CD4-positive, alpha-beta T cell treated with Interferon gamma for 1 hour (primary cell): Measurements from ENCODE around the gene EXOC3L2.

ENCODE experiments used
- DNase-seq: peaks from one replicate; pipeline ENCODE4 v3.0.0-alpha.2; 2020

EXOC3L2 gene

GRCh38 chr19:45179072-45179891 is 65.9 kb downstream of the EXOC3L2 start:
- no peak for DNase-seq

- DNase-seq, result peak; percentile 100
Measured at GRCh38 chr19:45178262-45179071, 66.7 kb downstream of the EXOC3L2 start, which contains the start of gene BLOC1S3. BLOC1S3 (plus strand) TSS chr19:45178784; CDS start chr19:45179297, 513 bp downstream.

DNA sequence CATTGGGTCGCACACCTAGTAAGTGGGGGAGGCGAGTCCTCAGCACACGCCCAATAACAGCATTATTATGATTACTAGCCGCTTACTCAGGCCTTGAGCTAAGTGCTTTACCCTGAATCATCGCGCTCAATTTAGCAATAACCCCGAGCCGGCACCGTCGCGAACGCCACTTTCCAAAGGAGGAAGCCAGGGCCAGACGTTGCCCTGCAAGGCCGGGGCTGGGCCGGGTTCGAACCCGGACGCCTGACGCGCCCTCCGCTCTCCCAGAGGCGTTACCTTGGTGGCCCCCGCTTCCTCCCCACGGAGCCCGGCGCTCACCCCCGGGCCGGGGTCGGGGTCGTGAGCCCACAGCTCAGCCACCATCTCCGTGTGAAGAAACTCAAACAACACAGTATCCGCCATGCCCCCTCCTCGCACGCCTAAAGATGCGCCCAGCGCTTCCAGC is 67.4 kb downstream of the EXOC3L2 start, which contains the start of gene TRAPPC6A:
Gene TRAPPC6A (minus strand): TSS at position 421 of the 445 bp plus-strand sequence. CDS start 19 bp downstream, at position 402.
- DNase-seq, result no peak

- DNase-seq, result no peak
Measured at GRCh38 chr19:45175515-45176345, 69.5 kb downstream of the EXOC3L2 start.

DNA sequence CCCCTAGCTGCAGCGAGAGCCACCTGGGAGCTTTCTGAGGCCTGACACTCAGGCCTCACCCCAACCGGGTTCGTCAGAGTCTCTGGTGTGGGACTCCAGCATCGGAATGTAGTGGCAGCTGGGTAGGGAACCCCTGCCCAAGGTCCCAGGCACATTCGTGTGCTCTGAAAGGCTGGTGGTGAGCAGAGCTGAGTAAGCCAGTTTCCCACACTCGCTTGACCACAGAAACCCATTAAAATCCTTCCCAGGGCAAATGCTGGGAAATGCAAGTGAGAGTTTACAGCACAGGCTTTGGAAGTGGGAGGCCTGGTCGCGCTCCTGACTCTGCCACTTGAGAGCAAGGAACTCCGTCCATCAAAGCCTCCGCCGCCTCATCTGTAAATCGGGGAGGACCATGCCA is 71.4 kb downstream of the EXOC3L2 start:
- DNase-seq, result no peak

DNA sequence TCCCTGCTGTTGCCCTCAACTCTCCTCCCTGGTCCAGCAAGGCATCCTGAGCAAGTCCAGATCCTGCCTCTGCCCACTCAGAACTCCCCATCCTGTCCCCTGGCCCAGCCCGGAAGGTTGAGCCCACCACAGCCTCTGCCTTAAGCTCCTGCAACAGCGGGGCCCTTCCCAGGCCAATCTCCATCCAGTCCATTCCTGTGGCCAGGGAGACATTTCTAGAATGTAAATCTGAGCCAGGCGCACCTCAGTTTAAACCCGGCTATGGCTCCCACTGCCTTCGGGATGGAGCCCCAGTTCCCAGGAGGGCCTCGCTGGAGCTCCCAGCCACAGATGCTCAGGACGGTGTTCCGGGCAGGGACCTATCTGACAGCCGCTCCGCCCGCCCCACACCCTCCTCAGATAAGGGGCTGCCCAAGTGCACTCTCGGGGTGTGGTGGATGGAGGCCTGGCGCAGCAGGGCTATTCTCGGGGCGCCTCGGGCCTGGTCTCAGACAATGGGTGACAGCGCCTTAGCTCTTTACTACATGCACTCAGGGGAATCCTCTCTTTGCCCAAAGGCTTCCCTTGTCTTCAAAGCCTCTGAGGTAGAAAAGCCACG is 72.5 kb downstream of the EXOC3L2 start:
- DNase-seq, result no peak

GRCh38 chr19:45172173-45172572 is 73.0 kb downstream of the EXOC3L2 start:
- peak; percentile 10 for DNase-seq

GRCh38 chr19:45171211-45171623 is 74.0 kb downstream of the EXOC3L2 start:
- DNase-seq, result peak; percentile 51

GRCh38 chr19:45170146-45171106 is 74.8 kb downstream of the EXOC3L2 start:
- DNase-seq, result no peak

- DNase-seq, result no peak
Measured at GRCh38 chr19:45169602-45170001, 75.6 kb downstream of the EXOC3L2 start.

GRCh38 chr19:45168767-45169351 is 76.3 kb downstream of the EXOC3L2 start:
- no peak for DNase-seq

GRCh38 chr19:45166723-45167252 is 78.4 kb downstream of the EXOC3L2 start:
- DNase-seq, result no peak

- peak; percentile 49 for DNase-seq
Measured at GRCh38 chr19:45164577-45165335, 80.5 kb downstream of the EXOC3L2 start.

DNA sequence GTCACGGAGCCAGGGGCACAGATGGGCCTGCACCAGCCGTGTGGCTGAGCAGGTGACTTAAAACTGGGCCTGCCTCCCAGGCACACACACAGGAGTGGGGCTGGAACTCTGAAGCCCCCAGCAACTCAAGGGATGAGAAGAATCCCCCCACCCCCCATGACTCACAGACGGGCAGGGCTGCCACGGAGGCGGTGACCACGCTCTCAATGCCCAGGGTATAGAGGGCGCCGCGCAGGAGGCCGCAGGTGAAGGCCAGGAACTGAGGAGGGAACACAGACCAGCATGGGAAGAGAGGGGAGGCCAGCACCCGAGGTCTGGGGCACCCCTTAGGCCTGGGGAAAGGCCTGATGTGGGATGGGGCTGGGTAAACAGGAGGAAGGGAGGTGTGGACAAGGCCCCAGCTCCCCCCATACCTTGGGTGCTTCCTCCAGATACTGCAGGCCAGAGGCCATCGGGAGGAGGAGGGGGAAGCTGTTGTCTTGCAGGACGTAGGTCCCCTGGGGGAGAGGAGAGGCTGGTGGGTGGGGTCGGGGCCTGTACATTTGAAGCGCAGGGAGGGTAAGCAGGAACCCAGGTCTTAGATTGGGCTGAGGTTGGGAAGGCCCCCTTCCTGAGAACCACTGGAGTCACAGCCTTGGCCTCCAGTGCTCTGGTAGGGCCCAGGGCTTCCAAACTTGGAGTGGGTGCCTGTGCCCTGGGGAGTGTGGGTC is 81.3 kb downstream of the EXOC3L2 start:
- DNase-seq, result no peak

DNA sequence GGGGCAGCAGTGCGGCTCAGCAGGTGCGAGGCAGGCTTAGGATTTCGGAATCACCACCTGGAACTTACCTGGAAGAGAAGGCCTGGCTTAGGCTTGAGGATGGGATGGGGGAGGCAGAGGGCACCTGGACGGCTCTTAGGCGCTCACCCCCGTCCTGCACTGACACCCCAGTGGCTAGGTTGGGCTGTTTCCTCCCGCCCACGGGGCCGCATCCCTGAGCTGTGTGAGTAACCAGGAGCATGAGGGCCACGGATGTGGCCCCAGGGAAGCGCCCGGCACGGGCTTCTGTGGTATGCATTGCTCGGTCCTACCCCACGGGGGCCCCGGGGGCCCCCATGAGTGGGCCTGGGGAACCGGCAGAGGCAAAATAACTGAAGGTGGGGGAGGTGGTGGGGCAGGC is 82.1 kb downstream of the EXOC3L2 start:
- DNase-seq, result no peak

- no peak for DNase-seq
Measured at GRCh38 chr19:45162608-45163143, 82.5 kb downstream of the EXOC3L2 start.
